ENCODE results near the gene EMX1.

DNA sequence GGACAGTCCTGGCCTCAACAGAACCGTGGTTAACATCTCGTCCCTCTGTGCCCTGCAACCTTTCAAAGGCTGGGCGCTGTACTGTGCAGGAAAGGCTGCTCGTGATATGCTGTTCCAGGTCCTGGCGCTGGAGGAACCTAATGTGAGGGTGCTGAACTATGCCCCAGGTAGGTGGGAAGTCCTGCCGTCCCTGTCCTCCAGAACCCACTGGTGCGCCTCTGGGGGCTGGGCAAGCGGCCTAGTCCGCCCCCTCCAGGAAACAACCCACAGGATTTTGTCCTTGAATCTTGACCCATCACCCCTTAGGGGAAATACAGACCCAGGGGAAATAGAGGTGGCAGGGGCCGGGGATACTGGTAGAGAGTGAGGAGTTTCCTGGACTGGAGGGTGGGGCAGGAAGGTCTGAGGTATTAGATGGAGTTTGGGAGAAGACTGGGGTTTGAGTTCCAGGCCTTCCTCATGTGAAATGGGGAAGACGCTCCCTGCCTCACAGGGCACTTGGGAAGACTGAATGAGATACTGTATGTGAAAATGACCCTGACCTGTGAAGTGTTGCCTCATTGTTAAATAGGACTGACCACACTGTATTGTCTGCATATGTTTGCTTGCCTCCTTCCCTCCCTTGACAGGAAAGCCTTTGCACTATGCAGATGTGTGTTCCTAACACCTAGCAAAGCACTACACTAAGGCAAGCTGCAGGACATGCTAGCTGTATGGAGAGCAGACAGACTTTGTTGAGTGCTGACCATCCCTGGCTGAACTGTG is 28.7 kb upstream of the EMX1 start:
- TF ChIP-seq POLR2AphosphoS5 (IDR thresholded peaks at IDR 0.05), result no peak
- TF ChIP-seq, protein P1, sequence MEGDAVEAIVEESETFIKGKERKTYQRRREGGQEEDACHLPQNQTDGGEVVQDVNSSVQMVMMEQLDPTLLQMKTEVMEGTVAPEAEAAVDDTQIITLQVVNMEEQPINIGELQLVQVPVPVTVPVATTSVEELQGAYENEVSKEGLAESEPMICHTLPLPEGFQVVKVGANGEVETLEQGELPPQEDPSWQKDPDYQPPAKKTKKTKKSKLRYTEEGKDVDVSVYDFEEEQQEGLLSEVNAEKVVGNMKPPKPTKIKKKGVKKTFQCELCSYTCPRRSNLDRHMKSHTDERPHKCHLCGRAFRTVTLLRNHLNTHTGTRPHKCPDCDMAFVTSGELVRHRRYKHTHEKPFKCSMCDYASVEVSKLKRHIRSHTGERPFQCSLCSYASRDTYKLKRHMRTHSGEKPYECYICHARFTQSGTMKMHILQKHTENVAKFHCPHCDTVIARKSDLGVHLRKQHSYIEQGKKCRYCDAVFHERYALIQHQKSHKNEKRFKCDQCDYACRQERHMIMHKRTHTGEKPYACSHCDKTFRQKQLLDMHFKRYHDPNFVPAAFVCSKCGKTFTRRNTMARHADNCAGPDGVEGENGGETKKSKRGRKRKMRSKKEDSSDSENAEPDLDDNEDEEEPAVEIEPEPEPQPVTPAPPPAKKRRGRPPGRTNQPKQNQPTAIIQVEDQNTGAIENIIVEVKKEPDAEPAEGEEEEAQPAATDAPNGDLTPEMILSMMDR (IDR thresholded peaks at IDR 0.05), result no peak
- TF ChIP-seq POLR2A (IDR thresholded peaks at IDR 0.05), result no peak
- TF ChIP-seq EP300 (IDR thresholded peaks at IDR 0.05), result no peak
